HEK293T (cell line): Measurements from ENCODE around the gene GPR137B.

Experiments
- CTCF ChIA-PET: fragments of 350-600 bp; formaldehyde crosslinking; extraction: SDS; loops from one replicate; lab custom pipeline; 2021; ENCODE audit warnings: antibody characterized with exemption, inconsistent platforms; lab: Yijun Ruan, JAX
- POLR2A ChIA-PET: fragments of 350-600 bp; formaldehyde crosslinking; extraction: SDS; loops from one replicate; lab custom pipeline; 2020; ENCODE audit warnings: antibody characterized with exemption, inconsistent platforms; lab: Yijun Ruan, JAX
- DNase-seq: peaks from one replicate; pipeline ENCODE4 v3.0.0; 2012; ENCODE audit warnings: mixed read lengths; ENCODE audit errors: extremely low spot score
- ARNT ChIP-seq: fragments of 450-650 bp; IDR thresholded peaks from 2 replicates; pipeline ENCODE4 v1.6.1; 2017; ENCODE audit warnings: mild to moderate bottlenecking
- BHLHE40 ChIP-seq: fragments of 450-650 bp; IDR thresholded peaks from 2 replicates; pipeline ENCODE4 v1.6.1; 2016; ENCODE audit warnings: mild to moderate bottlenecking, moderate library complexity, borderline replicate concordance
- CTBP1 ChIP-seq: fragments of 450-650 bp; IDR thresholded peaks from 2 replicates; pipeline ENCODE4 v1.6.1; 2016; ENCODE audit warnings: borderline replicate concordance
- ELF4 ChIP-seq: fragments of 450-650 bp; IDR thresholded peaks from 2 replicates; pipeline ENCODE4 v1.6.1; 2017; ENCODE audit warnings: antibody characterized with exemption
- FOXA1 ChIP-seq: fragments of 450-650 bp; IDR thresholded peaks from 2 replicates; pipeline ENCODE4 v1.6.1; 2016; ENCODE audit warnings: mild to moderate bottlenecking
- FOXK2 ChIP-seq: fragments of 450-650 bp; IDR thresholded peaks from 2 replicates; pipeline ENCODE4 v1.6.1; 2016; ENCODE audit warnings: mild to moderate bottlenecking
- FOXM1 ChIP-seq: fragments of 450-650 bp; IDR thresholded peaks from 2 replicates; pipeline ENCODE4 v1.6.1; 2017; ENCODE audit warnings: mild to moderate bottlenecking, borderline replicate concordance
- HDGF ChIP-seq: fragments of 450-650 bp; IDR thresholded peaks from 2 replicates; pipeline ENCODE4 v1.6.1; 2017; ENCODE audit warnings: antibody characterized with exemption, borderline replicate concordance
- L3MBTL2 ChIP-seq: fragments of 450-650 bp; conservative IDR thresholded peaks from 2 replicates; pipeline ENCODE4 v1.6.1; 2016; ENCODE audit warnings: mild to moderate bottlenecking
- LEF1 ChIP-seq: fragments of 450-650 bp; IDR thresholded peaks from 2 replicates; pipeline ENCODE4 v1.6.1; 2017; ENCODE audit warnings: mild to moderate bottlenecking, borderline replicate concordance
- NFRKB ChIP-seq: fragments of 450-650 bp; IDR thresholded peaks from 2 replicates; pipeline ENCODE4 v1.6.1; 2016; ENCODE audit warnings: mild to moderate bottlenecking, moderate library complexity
- PKNOX1 ChIP-seq: fragments of 450-650 bp; IDR thresholded peaks from 2 replicates; pipeline ENCODE4 v1.6.1; 2016
- SP1 ChIP-seq: fragments of 450-650 bp; IDR thresholded peaks from 2 replicates; pipeline ENCODE4 v1.6.1; 2017
- SUZ12 ChIP-seq: fragments of 450-650 bp; IDR thresholded peaks from 2 replicates; pipeline ENCODE4 v1.6.1; 2016; ENCODE audit warnings: mild to moderate bottlenecking
- TARDBP ChIP-seq: fragments of 450-650 bp; IDR thresholded peaks from 2 replicates; pipeline ENCODE4 v1.6.1; 2016
- ZNF384 ChIP-seq: fragments of 450-650 bp; IDR thresholded peaks from 2 replicates; pipeline ENCODE4 v1.6.1; 2016

GPR137B gene

GRCh38 chr1:236114076-236114747 is 28.1 kb upstream of the GPR137B start:
- POLR2A ChIA-PET = no interaction called here
- DNase-seq = no peak
- TF ChIP-seq BHLHE40 (no peak), L3MBTL2 (no peak), TARDBP (no peak), SP1 (no peak), ZNF384 (no peak), PKNOX1 (no peak), ELF4 (no peak), SUZ12 (no peak), LEF1 (no peak), NFRKB (no peak), FOXK2 (no peak), HDGF (no peak), FOXA1 (no peak), CTBP1 (no peak), ARNT (no peak), FOXM1 (no peak)
- CTCF ChIA-PET = no interaction called here

GRCh38 chr1:236117710-236118109 is 24.6 kb upstream of the GPR137B start:
- no peak for DNase-seq
- TF ChIP-seq TARDBP (no peak), SUZ12 (no peak), FOXM1 (no peak), NFRKB (no peak), FOXA1 (no peak), CTBP1 (no peak), L3MBTL2 (no peak), ELF4 (no peak), ZNF384 (no peak), FOXK2 (no peak), LEF1 (no peak)
- ChIA-PET CTCF (no interaction called here), POLR2A (interaction anchor here (0.8 kb wide), 1 partner anchor 15 kb away, joined by 3 read pairs; no protein-coding TSS in a partner anchor)

GRCh38 chr1:236119943-236120484 is 22.3 kb upstream of the GPR137B start:
- ChIA-PET POLR2A (no interaction called here), CTCF (no interaction called here)
- TF ChIP-seq ARNT = no peak
- no peak for TF ChIP-seq ELF4
- no peak for TF ChIP-seq NFRKB
- no peak for TF ChIP-seq SP1
- no peak for TF ChIP-seq FOXA1
- no peak for TF ChIP-seq LEF1
- TF ChIP-seq FOXK2 = no peak
- no peak for TF ChIP-seq ZNF384
- no peak for TF ChIP-seq BHLHE40
- no peak for TF ChIP-seq HDGF
- no peak for TF ChIP-seq TARDBP
- no peak for TF ChIP-seq PKNOX1
- no peak for TF ChIP-seq L3MBTL2
- no peak for TF ChIP-seq FOXM1
- TF ChIP-seq CTBP1 = no peak
- no peak for TF ChIP-seq SUZ12
- no peak for DNase-seq

GRCh38 chr1:236120721-236121153 is 21.6 kb upstream of the GPR137B start:
- no peak for DNase-seq
- TF ChIP-seq FOXA1 (no peak), BHLHE40 (no peak), ZNF384 (no peak), ARNT (no peak), CTBP1 (no peak), SUZ12 (no peak), ELF4 (no peak), L3MBTL2 (no peak), FOXK2 (no peak)
- POLR2A ChIA-PET = no interaction called here
- CTCF ChIA-PET = no interaction called here

GRCh38 chr1:236122176-236122575 is 20.2 kb upstream of the GPR137B start:
- TF ChIP-seq HDGF = no peak
- no peak for TF ChIP-seq CTBP1
- no peak for TF ChIP-seq ARNT
- TF ChIP-seq FOXM1 = no peak
- no peak for TF ChIP-seq ZNF384
- no peak for TF ChIP-seq ELF4
- TF ChIP-seq LEF1 = no peak
- TF ChIP-seq SP1 = no peak
- TF ChIP-seq BHLHE40 = no peak
- no peak for TF ChIP-seq PKNOX1
- no peak for TF ChIP-seq SUZ12
- no peak for TF ChIP-seq NFRKB
- TF ChIP-seq FOXK2 = no peak
- no peak for TF ChIP-seq L3MBTL2
- TF ChIP-seq TARDBP = no peak
- TF ChIP-seq FOXA1 = no peak
- no peak for DNase-seq
- ChIA-PET POLR2A (no interaction called here), CTCF (interaction anchor here (0.6 kb wide), 2 partner anchors 171 to 367 kb away, joined by 3 to 7 read pairs; no protein-coding TSS in a partner anchor)

GRCh38 chr1:236123563-236123962 is 18.8 kb upstream of the GPR137B start:
- ChIA-PET POLR2A (interaction anchor here (0.9 kb wide), 1 partner anchor 272 kb away, joined by 3 read pairs; no protein-coding TSS in a partner anchor), CTCF (no interaction called here)
- DNase-seq = no peak
- TF ChIP-seq FOXA1 (no peak), NFRKB (no peak), HDGF (no peak), ELF4 (no peak), ZNF384 (no peak), PKNOX1 (no peak), BHLHE40 (no peak), FOXK2 (no peak), LEF1 (no peak), L3MBTL2 (no peak), CTBP1 (no peak), SP1 (no peak), SUZ12 (no peak), ARNT (no peak), FOXM1 (no peak), TARDBP (no peak)
